MG63 (cell line): ENCODE measurements around the gene MAP2K4. TPM values are rescaled to one million over a fixed set of nuclear protein-coding genes. Genes with fewer than 3 reads are reported as not detected.
A peak's percentile ranks its signal among the peaks of the same experiment; 100 is the strongest.

ENCODE experiments used
- DNase-seq: peaks from one replicate; pipeline ENCODE4 v3.0.0-alpha.2; 2020
- H3K27me3 ChIP-seq: fragments of 250-450 bp; sonication (Bioruptor Pico); 2 replicates; pipeline ENCODE4 v1.5.1; 2020; ENCODE audit warnings: mild to moderate bottlenecking, moderate library complexity
- H3K36me3 ChIP-seq: fragments of 250-450 bp; sonication (Bioruptor Pico); 2 replicates; pipeline ENCODE4 v1.5.1; 2020; ENCODE audit warnings: mild to moderate bottlenecking, moderate library complexity
- H3K4me3 ChIP-seq: fragments of 250-450 bp; sonication (Bioruptor Pico); 2 replicates; pipeline ENCODE4 v1.5.1; 2020; ENCODE audit warnings: mild to moderate bottlenecking, moderate library complexity
- H3K9me3 ChIP-seq: fragments of 250-450 bp; sonication (Bioruptor Pico); 2 replicates; pipeline ENCODE4 v1.5.1; 2020; ENCODE audit warnings: mild to moderate bottlenecking, moderate library complexity
- total RNA-seq: library from RNA; depleted of rRNA; stranded (reverse); fragments of >200 nt; shearing (Covaris generic); gene quantifications from 2 replicates; pipeline ENCODE4 v1.2.3, GENCODE V29; 2014; ENCODE audit warnings: low replicate concordance; rRNA removed

The MAP2K4 gene
- total RNA-seq, 1 experiment from 2014 or later = 32.4 TPM

DNA sequence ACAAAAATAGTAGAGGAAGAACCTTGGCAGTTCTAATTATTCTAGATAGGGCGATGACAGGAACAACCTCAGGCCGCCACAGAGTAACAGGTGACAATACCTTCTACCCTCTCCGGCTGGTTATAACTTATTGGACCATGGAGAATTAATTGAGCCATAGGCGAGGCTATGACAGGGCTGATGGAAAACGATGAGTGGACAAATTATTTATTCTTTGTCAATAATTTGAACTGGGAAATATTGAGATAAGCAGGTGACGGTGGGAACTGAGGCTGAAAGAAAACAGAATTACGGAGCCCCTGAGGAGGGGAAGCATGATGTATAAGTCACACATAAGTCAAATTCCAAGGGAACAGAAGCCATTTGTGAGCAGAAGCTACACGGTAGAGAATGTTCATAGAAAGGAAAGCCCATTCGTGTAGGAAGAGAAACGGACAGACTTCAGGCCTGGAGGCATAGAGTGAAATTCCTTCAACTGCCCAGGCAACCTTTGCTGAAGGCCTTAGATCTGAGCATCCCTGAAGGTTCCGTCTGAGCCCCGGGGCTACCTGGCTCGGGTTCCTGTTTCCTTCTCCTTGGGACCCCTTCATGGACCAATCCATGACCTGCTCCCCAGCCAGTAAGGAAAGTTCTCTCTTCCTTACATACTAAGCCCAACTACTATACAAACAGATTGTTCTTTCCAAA lies 158.1 kb downstream of the MAP2K4 start:
- DNase-seq = no peak
- Histone ChIP-seq H3K36me3 (no peaks in the 10 kb centered on the region), H3K4me3 (no peak overlapping the region), H3K9me3 (no peaks in the 10 kb centered on the region), H3K27me3 (no peaks in the 10 kb centered on the region)

DNA sequence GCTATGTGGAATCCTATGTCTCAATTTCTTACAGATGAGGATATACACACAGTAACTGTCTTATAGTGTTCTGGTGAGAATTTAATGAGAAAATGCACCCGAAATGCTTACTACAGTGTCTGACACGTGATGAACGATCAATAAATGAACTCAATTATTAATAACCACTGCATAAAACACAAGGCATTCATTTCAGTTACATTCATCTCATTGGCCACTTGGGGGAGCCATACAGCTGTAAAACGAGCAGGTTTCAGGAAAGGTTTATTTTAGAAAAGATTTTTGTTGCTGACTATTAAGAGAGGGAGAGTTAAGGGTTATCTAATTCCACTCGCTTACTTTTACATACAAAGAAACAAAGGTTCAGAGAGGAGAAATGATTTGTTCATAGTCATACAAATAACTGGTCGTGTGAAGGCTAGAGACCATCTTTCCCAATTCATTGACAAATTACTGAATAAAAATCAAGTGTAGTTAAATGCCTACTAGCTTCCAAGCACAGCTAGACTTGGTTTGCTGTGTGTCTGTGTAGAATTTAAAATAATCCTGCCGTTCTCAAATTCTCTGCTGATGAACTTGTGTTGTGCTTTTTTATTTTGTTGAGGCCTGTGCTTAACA lies 160.1 kb downstream of the MAP2K4 start:
- Histone ChIP-seq H3K4me3 (no peak overlapping the region), H3K27me3 (no peaks in the 10 kb centered on the region), H3K36me3 (no peaks in the 10 kb centered on the region), H3K9me3 (no peaks in the 10 kb centered on the region)
- DNase-seq = peak; percentile 8

DNA sequence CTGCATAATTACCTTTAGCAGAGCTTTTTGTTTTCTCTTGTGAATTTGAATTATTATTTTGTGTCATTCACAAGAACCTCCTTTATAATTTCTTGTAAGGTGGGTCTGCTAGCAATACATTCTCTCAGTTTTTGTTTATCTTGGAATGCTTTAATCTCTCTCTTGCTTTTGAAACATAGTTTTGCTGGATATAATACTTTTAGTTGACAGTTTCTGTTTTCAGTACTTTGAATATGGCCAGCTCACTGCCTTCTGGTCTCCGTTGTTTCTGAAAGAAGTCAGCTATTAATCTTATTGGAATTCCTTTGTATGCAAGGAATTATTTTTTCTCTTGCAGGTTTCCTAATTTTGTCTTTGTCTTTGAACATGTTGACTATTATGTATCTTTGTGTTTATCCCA lies 167.0 kb downstream of the MAP2K4 start:
- no peaks in the 10 kb centered on the region for H3K36me3 ChIP-seq
- H3K27me3 ChIP-seq = no peaks in the 10 kb centered on the region
- no peak for DNase-seq
- H3K9me3 ChIP-seq = no peaks in the 10 kb centered on the region
- no peak overlapping the region for H3K4me3 ChIP-seq

DNA sequence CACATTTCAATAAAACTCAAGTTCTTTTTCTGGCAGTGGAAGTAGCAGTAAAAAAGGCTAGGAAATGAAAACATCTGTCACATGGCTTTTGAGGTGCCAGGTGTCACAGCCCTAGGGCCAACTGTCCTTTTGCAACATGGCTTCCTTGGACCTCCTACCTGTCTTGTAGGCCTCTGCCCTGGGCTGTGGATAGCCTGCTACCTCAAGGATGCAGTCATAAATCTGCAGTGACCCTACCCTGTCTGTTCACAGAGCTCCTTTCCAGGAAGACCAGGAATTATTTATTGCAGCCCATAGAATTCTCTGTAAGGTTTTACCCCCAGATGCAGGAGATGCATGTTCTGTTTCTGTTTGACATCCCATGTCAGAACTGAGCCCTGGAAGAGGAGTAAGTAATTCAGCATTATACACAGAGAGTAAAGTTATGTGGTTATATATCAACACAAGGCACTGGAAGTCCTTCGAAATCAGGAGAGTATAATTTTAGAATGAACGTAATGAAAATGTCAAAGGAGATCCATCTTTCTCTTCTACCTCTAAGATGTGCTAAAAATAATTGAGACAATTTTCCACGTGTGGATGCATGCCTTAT lies 172.6 kb downstream of the MAP2K4 start:
- Histone ChIP-seq H3K9me3 (no peaks in the 10 kb centered on the region), H3K4me3 (no peak overlapping the region), H3K36me3 (no peaks in the 10 kb centered on the region), H3K27me3 (no peaks in the 10 kb centered on the region)
- no peak for DNase-seq

Other genes with a start within 250 kb of the MAP2K4 start
- 10.2 and 19.1 TPM in 2 replicates for gene ZNF18, start 23.4 kb upstream of the MAP2K4 start, total RNA-seq